HUES64 (cell line): ENCODE data around the gene HSD3B7. TPM values are rescaled to one million over a fixed set of nuclear protein-coding genes. Genes with fewer than 3 reads are reported as not detected.
"Not testable (repeated sequence)": the region's sequence is repeated elsewhere in the genome, so short reads cannot be mapped to it uniquely, and the experiment has no call there.

Experiments used
- H3K27ac ChIP-seq: 2 replicates; pipeline ENCODE4 v1.7.0; 2013; ENCODE audit warnings: low read depth, low read length, inconsistent platforms
- H3K27me3 ChIP-seq: 2 replicates; pipeline ENCODE4 v1.6.1; 2013; ENCODE audit warnings: mild to moderate bottlenecking, low read length; ENCODE audit not compliant: insufficient read depth
- H3K36me3 ChIP-seq: 2 replicates; pipeline ENCODE4 v1.6.1; 2013; ENCODE audit warnings: mild to moderate bottlenecking, low read length; ENCODE audit not compliant: insufficient read depth
- H3K4me1 ChIP-seq: 2 replicates; pipeline ENCODE4 v1.6.1; 2013; ENCODE audit warnings: mild to moderate bottlenecking, low read length, moderate library complexity; ENCODE audit not compliant: insufficient read depth
- H3K4me3 ChIP-seq: 2 replicates; pipeline ENCODE4 v1.5.1; 2013; ENCODE audit warnings: mild to moderate bottlenecking, low read length, moderate library complexity
- H3K9ac ChIP-seq: 2 replicates; pipeline ENCODE4 v1.6.1; 2013; ENCODE audit warnings: mild to moderate bottlenecking, low read depth, low read length
- H3K9me3 ChIP-seq: 2 replicates; pipeline ENCODE4 v1.6.1; 2013; ENCODE audit warnings: low read depth, low read length; ENCODE audit not compliant: insufficient read depth
- WGBS: fragments of 150-250, 120-280 bp; methylation state at CpG from one replicate; pipeline ENCODE4 v1.1.7; 2013; ENCODE audit warnings: missing lambda C conversion rate; 5-methylcytosine and 5-hydroxymethylcytosine counted together
- polyA plus RNA-seq, 2 experiments: library from polyadenylated mRNA; stranded (reverse); fragments of 50-300 nt; gene quantifications; one replicate each; pipeline ENCODE4 v1.2.3, GENCODE V29; 2013

HSD3B7 gene
- 2.0 TPM for polyA plus RNA-seq (2013, experiment 1 of 2)
- 1.5 TPM for polyA plus RNA-seq (2013, experiment 2 of 2)

DNA sequence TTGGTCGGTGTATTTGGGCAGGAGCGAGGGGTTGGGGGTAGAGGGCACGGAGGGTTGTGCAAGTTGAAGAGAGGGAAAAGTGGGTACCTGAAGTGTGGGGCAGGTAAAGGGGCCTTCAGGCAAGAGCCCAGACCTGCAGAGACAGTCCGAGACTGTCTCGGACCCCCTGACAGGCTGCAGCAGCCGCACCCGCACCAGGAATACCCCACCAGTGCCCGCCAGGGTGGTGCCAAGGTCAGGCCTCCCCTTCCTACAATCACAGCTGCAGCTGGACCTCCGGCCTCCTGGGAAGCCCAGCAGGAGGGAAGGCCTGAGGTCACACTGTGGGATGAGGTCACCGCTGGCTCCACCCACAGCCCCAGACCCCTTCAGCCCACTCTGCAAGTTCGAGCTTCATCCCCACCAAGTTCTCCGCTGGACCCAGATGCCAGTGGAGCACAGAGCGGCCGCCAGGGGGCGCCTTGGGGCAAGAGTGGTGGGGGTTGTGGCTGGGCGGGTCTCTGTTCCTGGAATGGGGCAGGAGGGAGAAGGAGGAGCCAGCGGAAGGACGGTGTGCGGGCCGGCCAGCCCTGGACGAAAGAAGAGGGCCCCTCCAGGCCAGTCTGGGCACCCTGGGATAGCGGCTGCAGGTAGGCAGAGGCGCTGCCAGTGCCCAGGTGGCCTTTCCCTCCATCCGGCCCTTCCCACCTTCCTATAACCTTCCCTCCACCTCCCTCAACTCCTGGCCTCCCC lies at the start of gene HSD3B7:
Gene HSD3B7, plus strand, starts transcription at position 539 of the 732 bp plus-strand sequence. CDS start 452 bp downstream, outside the sequence.
- 38% methylated on average over 24 of the region's 24 CpGs for WGBS
- Histone ChIP-seq H3K4me3 (peak within 1 kb of the TSS; percentile 51), H3K27ac (no peak within 1 kb of the TSS), H3K9ac (peak within 1 kb of the TSS; percentile 60; the same call in 1 of the 2 replicates), H3K27me3 (no peaks in the 10 kb centered on the region), H3K36me3 (peaks cover 40% of the 10 kb centered on the region), H3K9me3 (no peaks in the 10 kb centered on the region), H3K4me1 (no peaks in the 10 kb centered on the region)

GRCh38 chr16:30937692-30938091 lies 47.3 kb upstream of the HSD3B7 start:
- Histone ChIP-seq H3K9ac (no peak overlapping the region), H3K27me3 (no peaks in the 10 kb centered on the region), H3K27ac (no peak overlapping the region), H3K36me3 (peaks cover 47% of the 10 kb centered on the region), H3K4me3 (no peak overlapping the region), H3K9me3 (no peaks in the 10 kb centered on the region), H3K4me1 (no peaks in the 10 kb centered on the region)
- 91% methylated on average over 5 of the region's 5 CpGs for WGBS

- H3K36me3 ChIP-seq: peaks cover 55% of the 10 kb centered on the region
- not testable (repeated sequence) for H3K4me1 ChIP-seq, H3K27ac ChIP-seq, H3K4me3 ChIP-seq, H3K27me3 ChIP-seq, H3K9ac ChIP-seq, H3K9me3 ChIP-seq
- WGBS: 95% methylated on average over 8 of the region's 8 CpGs
Observed at GRCh38 chr16:30939571-30939970, 45.4 kb upstream of the HSD3B7 start.

GRCh38 chr16:30941600-30942425 lies 43.2 kb upstream of the HSD3B7 start:
- H3K36me3 ChIP-seq: peaks cover 56% of the 10 kb centered on the region
- no peak overlapping the region for H3K4me3 ChIP-seq
- H3K4me1 ChIP-seq: 0 out of 2 replicates have a peak, but pooled peaks cover 2% of the 10 kb centered on the region
- no peaks in the 10 kb centered on the region for H3K9me3 ChIP-seq
- H3K27ac ChIP-seq: peak overlapping the region; percentile 68; the same call in 1 of the 2 replicates
- 28% methylated on average over 15 of the region's 15 CpGs for WGBS
- H3K9ac ChIP-seq: no peak overlapping the region
- H3K27me3 ChIP-seq: no peaks in the 10 kb centered on the region

- Histone ChIP-seq H3K9me3 (no peaks in the 10 kb centered on the region), H3K27ac (peak overlapping the region; percentile 68; the same call in 1 of the 2 replicates), H3K4me1 (peaks cover 7% of the 10 kb centered on the region; the same call in 1 of the 2 replicates), H3K36me3 (peaks cover 52% of the 10 kb centered on the region), H3K27me3 (no peaks in the 10 kb centered on the region), H3K9ac (no peak overlapping the region), H3K4me3 (no peak overlapping the region)
- 71% methylated on average over 4 of the region's 4 CpGs for WGBS
Observed at GRCh38 chr16:30942426-30942806, 42.6 kb upstream of the HSD3B7 start.

- Histone ChIP-seq H3K4me3 (no peak overlapping the region), H3K36me3 (peaks cover 44% of the 10 kb centered on the region), H3K27me3 (no peaks in the 10 kb centered on the region), H3K4me1 (peaks cover 7% of the 10 kb centered on the region; the same call in 1 of the 2 replicates), H3K9ac (no peak overlapping the region), H3K9me3 (no peaks in the 10 kb centered on the region), H3K27ac (no peak overlapping the region)
Observed at GRCh38 chr16:30944352-30944751, 40.7 kb upstream of the HSD3B7 start.

GRCh38 chr16:30946671-30947540 lies 38.1 kb upstream of the HSD3B7 start:
- 78% methylated on average over 37 of the region's 38 CpGs for whole genome bisulfite sequencing
- H3K9ac ChIP-seq: peak overlapping the region; percentile 40; the same call in 1 of the 2 replicates

DNA sequence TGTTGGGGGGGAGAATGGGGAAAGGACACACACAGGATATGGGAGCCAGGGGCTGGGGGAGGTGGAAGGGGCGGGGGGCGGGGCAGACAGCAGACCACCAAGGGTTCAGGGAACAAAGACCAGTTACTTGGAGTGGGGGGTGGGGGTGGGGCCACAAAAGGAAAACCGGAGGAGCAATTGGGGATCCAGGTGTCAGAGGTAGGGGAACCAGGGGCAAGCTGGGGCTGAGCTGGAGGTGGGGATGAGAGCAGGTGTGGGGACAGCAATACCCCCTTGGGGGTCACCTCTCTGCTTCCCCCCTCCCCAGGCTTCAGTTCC lies 37.5 kb upstream of the HSD3B7 start:
- H3K27ac ChIP-seq: peak overlapping the region; percentile 88
- peak overlapping the region; percentile 66 for H3K9ac ChIP-seq
- H3K4me3 ChIP-seq: peak overlapping the region; percentile 56
- no peaks in the 10 kb centered on the region for H3K9me3 ChIP-seq
- no peaks in the 10 kb centered on the region for H3K27me3 ChIP-seq
- H3K36me3 ChIP-seq: peaks cover 30% of the 10 kb centered on the region
- WGBS: 10% methylated on average over 3 of the region's 3 CpGs
- H3K4me1 ChIP-seq: peaks cover 20% of the 10 kb centered on the region

More at GRCh38 chr16:30946671-30947540, 38.1 kb upstream of the HSD3B7 start:
- peaks cover 20% of the 10 kb centered on the region for H3K4me1 ChIP-seq
- H3K9me3 ChIP-seq: no peaks in the 10 kb centered on the region
- no peak overlapping the region for H3K4me3 ChIP-seq
- H3K36me3 ChIP-seq: peaks cover 35% of the 10 kb centered on the region
- H3K27ac ChIP-seq: peak overlapping the region; percentile 88
- H3K27me3 ChIP-seq: no peaks in the 10 kb centered on the region

- Histone ChIP-seq H3K36me3 (peaks cover 25% of the 10 kb centered on the region), H3K27me3 (no peaks in the 10 kb centered on the region), H3K27ac (peak overlapping the region; percentile 96), H3K4me1 (peaks cover 20% of the 10 kb centered on the region), H3K4me3 (peak overlapping the region; percentile 80), H3K9me3 (no peaks in the 10 kb centered on the region), H3K9ac (peak overlapping the region; percentile 91)
- WGBS: 2% methylated on average over 36 of the region's 44 CpGs
Observed at GRCh38 chr16:30947859-30948666, 36.9 kb upstream of the HSD3B7 start.
